ENCODE results near the gene DDX50. TPM values are rescaled to one million over a fixed set of nuclear protein-coding genes. Genes with fewer than 3 reads are reported as not detected.
A peak's percentile ranks its signal among the peaks of the same experiment; 100 is the strongest.
"Not testable (repeated sequence)": the region's sequence is repeated elsewhere in the genome, so short reads cannot be mapped to it uniquely, and the experiment has no call there.

DDX50 gene
- total RNA-seq, 1 donor from 2014 or later = 42.3 TPM

GRCh38 chr10:68938117-68938516, 37.0 kb downstream of the DDX50 start:
- Mint-ChIP-seq H3K9me3 (ENCODE audit: low read depth) (no peaks in the 10 kb centered on the region), H3K36me3 (ENCODE audit: insufficient read depth) (peaks cover 12% of the 10 kb centered on the region), H3K4me3 (ENCODE audit: low read depth) (no peak overlapping the region), H3K27ac (peak overlapping the region; percentile 44), H3K4me1 (ENCODE audit: low read depth) (no peaks in the 10 kb centered on the region), H3K27me3 (no peaks in the 10 kb centered on the region)
- DNase-seq (ENCODE audit: low spot score, unreplicated experiment) = no peak
- TF ChIP-seq CTCF (IDR thresholded peaks at IDR 0.05; ENCODE audit: unreplicated experiment) = no peak

GRCh38 chr10:68938884-68939283, 37.8 kb downstream of the DDX50 start:
- Mint-ChIP-seq H3K27ac (no peak overlapping the region), H3K4me1 (ENCODE audit: low read depth) (no peaks in the 10 kb centered on the region), H3K4me3 (ENCODE audit: low read depth) (no peak overlapping the region), H3K9me3 (ENCODE audit: low read depth) (no peaks in the 10 kb centered on the region), H3K36me3 (ENCODE audit: insufficient read depth) (peaks cover 12% of the 10 kb centered on the region), H3K27me3 (no peaks in the 10 kb centered on the region)
- TF ChIP-seq CTCF (IDR thresholded peaks at IDR 0.05; ENCODE audit: unreplicated experiment) = no peak
- DNase-seq (ENCODE audit: low spot score, unreplicated experiment) = no peak

GRCh38 chr10:68940917-68941316, 39.8 kb downstream of the DDX50 start:
- H3K9me3 Mint-ChIP-seq (ENCODE audit: low read depth); H3K27ac Mint-ChIP-seq; H3K4me1 Mint-ChIP-seq (ENCODE audit: low read depth); H3K4me3 Mint-ChIP-seq (ENCODE audit: low read depth); DNase-seq (ENCODE audit: low spot score, unreplicated experiment); H3K27me3 Mint-ChIP-seq: not testable (repeated sequence)
- peaks cover 10% of the 10 kb centered on the region for H3K36me3 Mint-ChIP-seq (ENCODE audit: insufficient read depth)

GRCh38 chr10:68950598-68950997, 49.5 kb downstream of the DDX50 start:
- Mint-ChIP-seq H3K27me3 (no peaks in the 10 kb centered on the region), H3K27ac (no peak overlapping the region), H3K36me3 (ENCODE audit: insufficient read depth) (peaks cover 10% of the 10 kb centered on the region), H3K9me3 (ENCODE audit: low read depth) (no peaks in the 10 kb centered on the region), H3K4me1 (ENCODE audit: low read depth) (no peaks in the 10 kb centered on the region), H3K4me3 (ENCODE audit: low read depth) (no peak overlapping the region)
- no peak for TF ChIP-seq CTCF (IDR thresholded peaks at IDR 0.05; ENCODE audit: unreplicated experiment)
- no peak for DNase-seq (ENCODE audit: low spot score, unreplicated experiment)

- Mint-ChIP-seq H3K36me3 (ENCODE audit: insufficient read depth) (peaks cover 3% of the 10 kb centered on the region), H3K9me3 (ENCODE audit: low read depth) (no peaks in the 10 kb centered on the region), H3K27ac (peak overlapping the region; percentile 79), H3K27me3 (no peaks in the 10 kb centered on the region), H3K4me1 (ENCODE audit: low read depth) (peaks cover 8% of the 10 kb centered on the region), H3K4me3 (ENCODE audit: low read depth) (peak overlapping the region; percentile 61)
- DNase-seq (ENCODE audit: low spot score, unreplicated experiment) = no peak
- no peak for TF ChIP-seq CTCF (IDR thresholded peaks at IDR 0.05; ENCODE audit: unreplicated experiment)
Measured at GRCh38 chr10:68954904-68955303, 53.8 kb downstream of the DDX50 start.

GRCh38 chr10:68955355-68955831, 54.3 kb downstream of the DDX50 start:
- TF ChIP-seq CTCF (IDR thresholded peaks at IDR 0.05; ENCODE audit: unreplicated experiment) = no peak
- Mint-ChIP-seq H3K9me3 (ENCODE audit: low read depth) (no peaks in the 10 kb centered on the region), H3K4me3 (ENCODE audit: low read depth) (peak overlapping the region; percentile 97), H3K4me1 (ENCODE audit: low read depth) (peaks cover 8% of the 10 kb centered on the region), H3K27ac (peak overlapping the region; percentile 97), H3K36me3 (ENCODE audit: insufficient read depth) (peaks cover 5% of the 10 kb centered on the region), H3K27me3 (no peaks in the 10 kb centered on the region)
- DNase-seq (ENCODE audit: low spot score, unreplicated experiment) = no peak
